Stomach (tissue), 9 donors: ENCODE data around the gene PDPK1. TPM values are rescaled to one million over a fixed set of nuclear protein-coding genes. Genes with fewer than 3 reads are reported as not detected.

ENCODE experiments used
- DNase-seq, 2 donors: peaks; one replicate each; pipeline versions ENCODE4 v3.0.0 to v3.0.0-alpha.2; 2013 to 2019
- H3K27ac ChIP-seq, 5 donors: fragments of 200-600 bp in 4 of 5; sonication (generic) in 4 of 5; one replicate each; pipeline ENCODE4 v1.5.1; 2013 to 2019; ENCODE audit warnings: mild to moderate bottlenecking in 1 of 5, moderate library complexity in 1 of 5
- H3K27me3 ChIP-seq, 3 donors: fragments of 200-600 bp; sonication (generic); one replicate each; pipeline ENCODE4 v1.5.1; 2017 to 2019; ENCODE audit warnings: mixed run types in 1 of 3
- H3K36me3 ChIP-seq, 4 donors: fragments of 200-600 bp; sonication (generic); 1 replicate in 3 of 4; 2 replicates in 1 of 4; pipeline ENCODE4 v1.5.1; 2016 to 2019
- H3K4me1 ChIP-seq, 4 donors: fragments of 200-600 bp; sonication (generic); one replicate each; pipeline ENCODE4 v1.5.1; 2016 to 2019
- H3K4me3 ChIP-seq, 4 donors: fragments of 200-600 bp; sonication (generic) in 3 of 4; one replicate each; pipeline ENCODE4 v1.5.1; 2016 to 2019; ENCODE audit warnings: mild to moderate bottlenecking in 1 of 4
- H3K9me3 ChIP-seq, 4 donors: fragments of 200-600 bp; sonication (generic); one replicate each; pipeline ENCODE4 v1.5.1; 2016 to 2019
- CTCF ChIP-seq, 7 experiments: fragments of 450-650 bp in 4 of 7; fragments of 200-600 bp in 3 of 7; sonication (generic) in 3 of 7; IDR thresholded peaks; one replicate each; pipeline ENCODE4 v1.5.1; 2016 to 2019; ENCODE audit warnings: antibody characterized with exemption in 7 of 7, control low read depth in 2 of 7, mild to moderate bottlenecking in 1 of 7
- EP300 ChIP-seq: sonication (generic); formaldehyde crosslinking; IDR thresholded peaks from one replicate; pipeline ENCODE4 v1.6.1; 2017; ENCODE audit warnings: antibody characterized with exemption
- POLR2A ChIP-seq, 4 donors: fragments of 450-650 bp; IDR thresholded peaks; one replicate each; pipeline ENCODE4 v1.6.1; 2016; ENCODE audit warnings: antibody characterized with exemption in 4 of 4, control low read depth in 2 of 4, mild to moderate bottlenecking in 1 of 4, moderate library complexity in 1 of 4
- POLR2AphosphoS5 ChIP-seq, 3 donors: sonication (generic); formaldehyde crosslinking; IDR thresholded peaks; one replicate each; pipeline ENCODE4 v1.6.1; 2016; ENCODE audit warnings: antibody characterized with exemption in 3 of 3
- WGBS, 5 donors: extraction: QIAGEN DNeasy Blood & Tissue Kit in 3 of 5; methylation state at CpG; one replicate each; pipeline versions ENCODE4 v1.1.5 to v1.1.7; 2013 to 2018; 5-methylcytosine and 5-hydroxymethylcytosine counted together
- intact Hi-C: fragments of 100-400 bp; cut with DNase I; formaldehyde crosslinking; loops from one replicate; pipeline ENCODE4 v1.15.1; 2023; ENCODE audit warnings: low total_unique reads
- polyA plus RNA-seq, 3 donors: library from polyadenylated mRNA; stranded (reverse); fragments of 200-250 nt; gene quantifications; one replicate each; pipeline ENCODE4 v1.2.3, GENCODE V29; 2013
- total RNA-seq, 5 donors: library from RNA; depleted of rRNA; stranded (reverse); fragments of >200 nt; gene quantifications; one replicate each; pipeline versions ENCODE4 v1.1.0 to v1.2.3, GENCODE V29; 2014 to 2016
- donor health status: healthy with polysubstance abuse.
- donor health status: Bipolar disorder and iron deficiency.
- donor health status: healthy.

The PDPK1 gene
- total and polyA plus RNA-seq, 8 donors = 7.0 to 86.9 (median 23.6) TPM

DNA sequence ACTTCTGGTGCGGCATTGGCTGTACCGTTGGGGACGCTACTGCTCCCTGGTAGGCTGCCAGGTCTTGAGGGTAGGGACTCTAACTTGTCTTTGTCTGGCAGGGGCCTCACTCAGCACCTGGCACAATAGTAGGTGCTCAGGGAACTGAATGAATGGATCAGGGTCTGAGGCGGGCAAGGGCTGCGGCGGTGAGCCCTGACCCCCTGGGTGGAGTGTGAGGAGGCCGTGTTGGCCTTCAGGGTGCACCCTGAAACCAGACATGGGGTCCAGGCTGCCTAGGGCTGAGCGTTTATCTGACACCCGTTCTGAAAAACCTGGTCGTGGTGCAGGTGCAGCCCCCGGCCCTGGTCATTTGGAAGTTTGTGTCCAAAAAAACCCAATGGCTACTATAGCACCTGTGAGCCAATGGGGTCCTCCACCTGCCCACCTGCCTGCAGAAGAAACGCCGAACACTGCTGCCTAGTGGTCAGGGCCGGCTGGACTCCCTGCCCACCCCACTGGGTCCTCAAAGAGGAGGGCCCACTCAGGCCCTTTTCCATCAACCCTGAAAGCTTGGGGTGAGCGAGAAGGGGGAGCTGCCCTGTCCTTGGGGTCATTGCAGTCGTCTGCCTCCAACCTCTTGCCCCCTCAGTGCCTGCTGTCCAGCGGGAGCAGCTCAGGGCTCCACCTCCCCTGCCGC, 29.0 kb upstream of the PDPK1 start:
- DNase-seq = no peak
- 91 to 94% (median 92%) methylated on average over 17 to 18 of the region's 18 CpGs for WGBS, 5 donors
- intact Hi-C loops = no loop called here
- no peaks in the 10 kb centered on the region for H3K27me3 ChIP-seq
- no peak for TF ChIP-seq POLR2A (IDR thresholded peaks at IDR 0.05)
- TF ChIP-seq EP300 = no peak
- no peak for TF ChIP-seq CTCF (IDR thresholded peaks at IDR 0.05)
- no peak for TF ChIP-seq POLR2AphosphoS5 (IDR thresholded peaks at IDR 0.05)
- H3K27ac ChIP-seq = no peak overlapping the region
- H3K9me3 ChIP-seq = no peaks in the 10 kb centered on the region
- H3K4me3 ChIP-seq = no peak overlapping the region
- no peaks in the 10 kb centered on the region for H3K36me3 ChIP-seq
- peaks cover 16 to 34% (median 27%) of the 10 kb centered on the region in 4 donors for H3K4me1 ChIP-seq

DNA sequence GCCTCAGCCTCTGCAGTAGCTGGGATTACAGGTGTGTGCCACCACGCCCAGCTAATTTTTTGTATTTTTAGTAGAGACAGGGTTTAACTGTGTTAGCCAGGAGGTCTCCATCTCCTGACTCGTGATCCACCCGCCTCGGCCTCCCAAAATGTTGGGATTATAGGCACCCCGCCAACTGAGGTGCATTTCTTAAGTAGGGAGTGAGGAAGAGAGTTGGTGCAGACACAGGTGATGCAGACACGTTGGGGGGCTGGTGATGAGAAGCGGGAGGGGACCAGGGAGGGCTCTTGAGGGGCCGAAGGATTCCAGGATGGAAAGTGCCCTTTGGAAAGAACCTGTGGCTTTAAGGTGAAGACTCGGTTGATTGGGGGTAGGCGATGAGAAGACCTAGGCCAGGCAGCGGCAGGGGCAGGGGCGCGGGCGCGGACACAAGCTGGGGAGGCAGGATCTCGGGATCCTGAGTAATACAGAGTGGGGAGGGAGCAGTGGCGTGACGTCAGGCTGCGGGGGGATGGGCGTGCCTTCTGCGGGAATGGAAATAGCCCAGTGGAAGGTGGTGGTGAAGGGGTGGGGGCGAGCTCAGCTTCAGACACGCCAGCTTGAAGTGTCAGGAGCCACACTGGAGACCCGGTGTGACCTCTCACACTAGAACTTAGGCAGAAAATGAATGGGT, 26.6 kb upstream of the PDPK1 start:
- Histone ChIP-seq H3K4me3 (no peak overlapping the region), H3K9me3 (no peaks in the 10 kb centered on the region), H3K4me1 (peaks cover 32 to 50% (median 46%) of the 10 kb centered on the region in 4 donors), H3K27me3 (no peaks in the 10 kb centered on the region), H3K36me3 (peaks cover 0 to under 1% (median 0%) of the 10 kb centered on the region in 4 donors), H3K27ac (peak overlapping the region in 1 of 5 donors; percentile 99)
- DNase-seq = peak; percentile 58 to 87
- TF ChIP-seq CTCF (IDR thresholded peaks at IDR 0.05) (no peak), POLR2A (IDR thresholded peaks at IDR 0.05) (no peak), POLR2AphosphoS5 (IDR thresholded peaks at IDR 0.05) (peak in 1 of 3 donors; percentile 26), EP300 (no peak)
- 34 to 50% (median 42%) methylated on average over 24 of the region's 24 CpGs for whole genome bisulfite sequencing, 5 donors
- intact Hi-C loops = no loop called here

GRCh38 chr16:2511996-2512734, 25.7 kb upstream of the PDPK1 start:
- no peak for TF ChIP-seq POLR2A (IDR thresholded peaks at IDR 0.05)
- no peak for TF ChIP-seq POLR2AphosphoS5 (IDR thresholded peaks at IDR 0.05)
- TF ChIP-seq CTCF (IDR thresholded peaks at IDR 0.05) = no peak
- TF ChIP-seq EP300 = no peak
- Histone ChIP-seq H3K4me3 (no peak overlapping the region), H3K27me3 (no peaks in the 10 kb centered on the region), H3K4me1 (peaks cover 41 to 59% (median 55%) of the 10 kb centered on the region in 4 donors), H3K9me3 (no peaks in the 10 kb centered on the region), H3K36me3 (peaks cover 0 to 5% (median 0%) of the 10 kb centered on the region in 4 donors), H3K27ac (peak overlapping the region in 4 of 5 donors; percentile 97 to 99 (median 99))
- no peak for DNase-seq
- intact Hi-C loops = no loop called here
- WGBS, 5 donors = 89 to 95% (median 91%) methylated on average over 12 to 17 of the region's 17 CpGs

DNA sequence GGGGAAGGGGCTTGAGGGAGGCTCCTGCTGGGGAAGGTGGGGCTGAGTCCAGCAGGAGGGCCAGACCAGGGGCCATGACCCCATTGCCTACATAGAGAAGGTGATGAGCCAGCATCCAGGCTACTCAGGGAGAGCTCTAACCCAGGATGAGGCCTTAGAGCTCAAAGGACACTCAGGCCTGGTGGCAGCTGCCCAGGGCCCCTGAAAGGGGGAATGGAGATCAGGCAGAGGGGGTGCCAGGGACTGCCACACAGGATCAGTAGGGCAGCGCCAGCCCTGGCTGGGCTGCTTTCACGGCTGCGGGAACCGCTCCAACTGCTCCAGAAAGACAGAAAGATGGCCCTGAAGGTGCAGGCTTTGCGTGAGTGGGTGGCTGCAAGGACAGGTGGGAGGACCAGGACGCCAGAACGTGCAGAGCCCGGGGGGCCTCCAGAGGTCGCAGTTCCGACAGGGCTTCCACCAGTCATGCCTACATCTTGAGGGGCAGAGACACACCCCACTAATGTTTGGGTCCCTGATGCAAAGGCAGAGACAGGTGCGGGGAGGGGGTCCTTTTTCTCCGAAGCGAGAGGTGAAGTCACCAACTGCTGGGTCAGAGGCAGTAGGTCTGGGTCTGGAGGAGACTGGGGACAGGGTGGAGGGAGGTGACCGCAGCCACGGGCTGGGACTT, 25.0 kb upstream of the PDPK1 start:
- peak overlapping the region; percentile 96 to 99 (median 99) for H3K27ac ChIP-seq
- H3K36me3 ChIP-seq = peaks cover 0 to 5% (median 0%) of the 10 kb centered on the region in 4 donors
- 39 to 46% (median 41%) methylated on average over 13 to 15 of the region's 15 CpGs for WGBS, 5 donors
- DNase-seq = no peak
- peak overlapping the region; percentile 67 to 100 (median 86) for H3K4me3 ChIP-seq
- no peaks in the 10 kb centered on the region for H3K27me3 ChIP-seq
- intact Hi-C loops = no loop called here
- H3K9me3 ChIP-seq = no peaks in the 10 kb centered on the region
- TF ChIP-seq CTCF (IDR thresholded peaks at IDR 0.05) (no peak), EP300 (no peak), POLR2A (IDR thresholded peaks at IDR 0.05) (no peak), POLR2AphosphoS5 (IDR thresholded peaks at IDR 0.05) (no peak)
- H3K4me1 ChIP-seq = peaks cover 48 to 66% (median 62%) of the 10 kb centered on the region in 4 donors
